ENCODE data around the gene ADAMTS16. TPM values are rescaled to one million over a fixed set of nuclear protein-coding genes. Genes with fewer than 3 reads are reported as not detected.

The ADAMTS16 gene
- total and polyA plus RNA-seq, 2 experiments from 2014 or later = 2.8 to 15.4 TPM

DNA sequence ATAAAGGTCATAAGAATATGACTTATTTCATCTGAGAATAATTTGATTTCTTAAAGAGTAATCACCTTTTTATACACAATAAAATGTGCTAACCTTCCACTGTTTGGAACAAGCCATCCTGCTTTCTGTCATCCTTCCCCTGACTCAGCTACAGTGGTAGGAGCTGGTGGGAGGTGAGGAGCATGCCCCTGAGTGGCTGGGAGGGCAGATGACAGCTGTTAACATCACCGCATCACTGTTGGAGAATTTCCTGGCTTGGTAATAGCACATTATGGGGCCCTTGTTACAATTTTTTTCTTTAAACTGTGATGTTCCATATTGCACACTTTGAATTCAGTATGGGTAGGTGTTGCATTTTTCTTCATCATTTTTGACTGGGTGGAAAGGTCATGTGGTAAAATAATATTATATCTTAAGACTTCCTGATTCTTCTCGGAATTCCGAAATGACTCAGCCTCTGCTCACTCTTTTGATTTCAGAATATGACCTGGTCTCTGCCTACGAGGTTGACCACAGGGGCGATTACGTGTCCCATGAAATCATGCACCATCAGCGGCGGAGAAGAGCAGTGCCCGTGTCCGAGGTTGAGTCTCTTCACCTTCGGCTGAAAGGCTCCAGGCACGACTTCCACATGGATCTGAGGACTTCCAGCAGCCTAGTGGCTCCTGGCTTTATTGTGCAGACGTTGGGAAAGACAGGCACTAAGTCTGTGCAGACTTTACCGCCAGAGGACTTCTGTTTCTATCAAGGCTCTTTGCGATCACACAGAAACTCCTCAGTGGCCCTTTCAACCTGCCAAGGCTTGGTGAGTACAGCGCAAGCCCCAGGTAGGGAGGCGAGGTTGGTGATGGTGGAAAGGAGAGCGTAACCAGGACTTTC lies 5.8 kb downstream of the ADAMTS16 start (continued):
- TF ChIP-seq ZNF331 (CRISPR knock-in tag; IDR thresholded peaks at IDR 0.05; ENCODE audit: low read depth) = no peak
- TF ChIP-seq, protein P1, sequence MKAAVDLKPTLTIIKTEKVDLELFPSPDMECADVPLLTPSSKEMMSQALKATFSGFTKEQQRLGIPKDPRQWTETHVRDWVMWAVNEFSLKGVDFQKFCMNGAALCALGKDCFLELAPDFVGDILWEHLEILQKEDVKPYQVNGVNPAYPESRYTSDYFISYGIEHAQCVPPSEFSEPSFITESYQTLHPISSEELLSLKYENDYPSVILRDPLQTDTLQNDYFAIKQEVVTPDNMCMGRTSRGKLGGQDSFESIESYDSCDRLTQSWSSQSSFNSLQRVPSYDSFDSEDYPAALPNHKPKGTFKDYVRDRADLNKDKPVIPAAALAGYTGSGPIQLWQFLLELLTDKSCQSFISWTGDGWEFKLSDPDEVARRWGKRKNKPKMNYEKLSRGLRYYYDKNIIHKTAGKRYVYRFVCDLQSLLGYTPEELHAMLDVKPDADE (IDR thresholded peaks at IDR 0.05) = no peak
- TF ChIP-seq, protein P2, sequence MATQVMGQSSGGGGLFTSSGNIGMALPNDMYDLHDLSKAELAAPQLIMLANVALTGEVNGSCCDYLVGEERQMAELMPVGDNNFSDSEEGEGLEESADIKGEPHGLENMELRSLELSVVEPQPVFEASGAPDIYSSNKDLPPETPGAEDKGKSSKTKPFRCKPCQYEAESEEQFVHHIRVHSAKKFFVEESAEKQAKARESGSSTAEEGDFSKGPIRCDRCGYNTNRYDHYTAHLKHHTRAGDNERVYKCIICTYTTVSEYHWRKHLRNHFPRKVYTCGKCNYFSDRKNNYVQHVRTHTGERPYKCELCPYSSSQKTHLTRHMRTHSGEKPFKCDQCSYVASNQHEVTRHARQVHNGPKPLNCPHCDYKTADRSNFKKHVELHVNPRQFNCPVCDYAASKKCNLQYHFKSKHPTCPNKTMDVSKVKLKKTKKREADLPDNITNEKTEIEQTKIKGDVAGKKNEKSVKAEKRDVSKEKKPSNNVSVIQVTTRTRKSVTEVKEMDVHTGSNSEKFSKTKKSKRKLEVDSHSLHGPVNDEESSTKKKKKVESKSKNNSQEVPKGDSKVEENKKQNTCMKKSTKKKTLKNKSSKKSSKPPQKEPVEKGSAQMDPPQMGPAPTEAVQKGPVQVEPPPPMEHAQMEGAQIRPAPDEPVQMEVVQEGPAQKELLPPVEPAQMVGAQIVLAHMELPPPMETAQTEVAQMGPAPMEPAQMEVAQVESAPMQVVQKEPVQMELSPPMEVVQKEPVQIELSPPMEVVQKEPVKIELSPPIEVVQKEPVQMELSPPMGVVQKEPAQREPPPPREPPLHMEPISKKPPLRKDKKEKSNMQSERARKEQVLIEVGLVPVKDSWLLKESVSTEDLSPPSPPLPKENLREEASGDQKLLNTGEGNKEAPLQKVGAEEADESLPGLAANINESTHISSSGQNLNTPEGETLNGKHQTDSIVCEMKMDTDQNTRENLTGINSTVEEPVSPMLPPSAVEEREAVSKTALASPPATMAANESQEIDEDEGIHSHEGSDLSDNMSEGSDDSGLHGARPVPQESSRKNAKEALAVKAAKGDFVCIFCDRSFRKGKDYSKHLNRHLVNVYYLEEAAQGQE (IDR thresholded peaks at IDR 0.05; ENCODE audit: unreplicated experiment) = no peak

DNA sequence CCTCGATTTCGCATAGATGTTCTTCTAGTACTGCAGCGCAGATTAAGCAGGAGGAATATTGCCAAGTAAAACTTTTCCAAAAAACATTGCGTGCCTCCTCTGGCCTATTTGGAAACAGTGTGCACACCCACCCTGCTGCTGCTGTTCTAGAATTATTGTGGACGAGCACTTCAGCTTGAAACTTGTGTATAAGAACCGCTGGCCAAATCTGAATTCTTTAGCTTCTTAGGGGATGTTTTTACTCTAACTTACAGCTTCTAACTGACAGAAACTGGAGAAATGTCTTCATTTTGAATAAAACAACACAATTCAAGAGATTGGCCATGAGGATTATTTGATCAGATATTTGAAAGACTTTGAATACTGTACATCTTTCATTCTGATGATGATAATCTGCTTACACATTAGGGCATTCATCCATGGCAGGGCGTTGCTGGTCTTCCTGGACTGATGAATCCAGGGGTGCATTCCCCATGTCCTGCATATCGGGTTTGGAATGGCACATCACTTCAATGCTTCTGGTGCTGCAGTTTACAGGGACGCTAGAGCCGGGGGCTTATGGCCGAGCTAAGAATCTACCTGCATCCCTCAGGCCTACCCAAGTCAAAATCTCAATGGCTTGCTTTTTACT lies 6.5 kb downstream of the ADAMTS16 start:
- ATAC-seq (no peak), DNase-seq (ENCODE audit: low spot score) (no peak)
- Histone ChIP-seq H3K4me1 (ENCODE audit: insufficient read depth) (no peaks in the 10 kb centered on the region; the same call in 1 of the 2 replicates), H3K79me2 (replicated peaks; ENCODE audit: insufficient read depth) (peaks cover 62% of the 10 kb centered on the region), H3K4me2 (no peak overlapping the region), H3K36me3 (ENCODE audit: insufficient read depth) (peaks cover 18% of the 10 kb centered on the region), H3K9me2 (ENCODE audit: insufficient read depth) (no peaks in the 10 kb centered on the region), H3F3A (replicated peaks; ENCODE audit: low read depth) (no peaks in the 10 kb centered on the region), H4K20me1 (replicated peaks; ENCODE audit: insufficient read depth) (no peaks in the 10 kb centered on the region), H2AFZ (no peak overlapping the region), H3K4me3 (no peak overlapping the region), H3K27me3 (ENCODE audit: insufficient read depth) (no peaks in the 10 kb centered on the region), H3K27ac (ENCODE audit: low read depth) (no peak overlapping the region)
- Mint-ChIP-seq H3K27ac (no peak overlapping the region), H3K27me3 (ENCODE audit: insufficient read depth, low read depth, poor library complexity) (peaks cover 3% of the 10 kb centered on the region), H3K4me1 (peaks cover 3% of the 10 kb centered on the region; the same call in 1 of the 3 replicates), H3K4me3 (no peak overlapping the region), H3K36me3 (ENCODE audit: low read depth) (peaks cover 82% of the 10 kb centered on the region), H3K9me3 (peaks cover 19% of the 10 kb centered on the region)
- no peak for TF ChIP-seq NANOG (IDR thresholded peaks at IDR 0.05; ENCODE audit: borderline replicate concordance)
- TF ChIP-seq JUNB (IDR thresholded peaks at IDR 0.05; ENCODE audit: unreplicated experiment) = no peak
- TF ChIP-seq, protein P2 (IDR thresholded peaks at IDR 0.05; ENCODE audit: unreplicated experiment) = no peak
- no peak for TF ChIP-seq CREB1 (CRISPR knock-in tag; IDR thresholded peaks at IDR 0.05; ENCODE audit: low read depth)
- TF ChIP-seq, protein P3, sequence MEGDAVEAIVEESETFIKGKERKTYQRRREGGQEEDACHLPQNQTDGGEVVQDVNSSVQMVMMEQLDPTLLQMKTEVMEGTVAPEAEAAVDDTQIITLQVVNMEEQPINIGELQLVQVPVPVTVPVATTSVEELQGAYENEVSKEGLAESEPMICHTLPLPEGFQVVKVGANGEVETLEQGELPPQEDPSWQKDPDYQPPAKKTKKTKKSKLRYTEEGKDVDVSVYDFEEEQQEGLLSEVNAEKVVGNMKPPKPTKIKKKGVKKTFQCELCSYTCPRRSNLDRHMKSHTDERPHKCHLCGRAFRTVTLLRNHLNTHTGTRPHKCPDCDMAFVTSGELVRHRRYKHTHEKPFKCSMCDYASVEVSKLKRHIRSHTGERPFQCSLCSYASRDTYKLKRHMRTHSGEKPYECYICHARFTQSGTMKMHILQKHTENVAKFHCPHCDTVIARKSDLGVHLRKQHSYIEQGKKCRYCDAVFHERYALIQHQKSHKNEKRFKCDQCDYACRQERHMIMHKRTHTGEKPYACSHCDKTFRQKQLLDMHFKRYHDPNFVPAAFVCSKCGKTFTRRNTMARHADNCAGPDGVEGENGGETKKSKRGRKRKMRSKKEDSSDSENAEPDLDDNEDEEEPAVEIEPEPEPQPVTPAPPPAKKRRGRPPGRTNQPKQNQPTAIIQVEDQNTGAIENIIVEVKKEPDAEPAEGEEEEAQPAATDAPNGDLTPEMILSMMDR (conservative IDR thresholded peaks at IDR 0.05; ENCODE audit: low read depth in 2 of 2) = no peak
